ENCODE data around the gene MTHFSD. TPM values are rescaled to one million over a fixed set of nuclear protein-coding genes. Genes with fewer than 3 reads are reported as not detected.

MTHFSD gene
- polyA plus RNA-seq, 4 donors = 25.1 to 30.2 (median 26.7) TPM

DNA sequence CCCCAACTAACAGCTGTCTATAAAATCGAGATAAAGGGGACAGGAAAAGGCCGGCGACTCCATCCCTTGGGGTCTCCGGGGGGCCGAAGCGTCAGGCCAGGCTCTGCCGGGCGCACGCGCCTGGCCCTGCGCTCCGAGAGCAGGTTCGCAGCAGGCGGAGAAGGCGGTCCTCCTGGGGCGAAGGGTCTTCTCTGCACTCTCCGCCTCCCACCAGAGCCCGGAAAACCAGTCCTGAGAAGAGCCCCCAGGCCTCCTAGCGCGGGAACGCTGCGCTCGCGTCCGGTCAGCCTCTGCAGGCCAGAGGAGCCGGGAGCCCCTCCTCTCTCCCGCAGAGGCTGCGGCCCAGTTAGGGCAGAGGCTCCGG, 39.6 kb downstream of the MTHFSD start:
- DNase-seq (ENCODE audit: low read depth in 4 of 4, low spot score in 3 of 4) = no peak

DNA sequence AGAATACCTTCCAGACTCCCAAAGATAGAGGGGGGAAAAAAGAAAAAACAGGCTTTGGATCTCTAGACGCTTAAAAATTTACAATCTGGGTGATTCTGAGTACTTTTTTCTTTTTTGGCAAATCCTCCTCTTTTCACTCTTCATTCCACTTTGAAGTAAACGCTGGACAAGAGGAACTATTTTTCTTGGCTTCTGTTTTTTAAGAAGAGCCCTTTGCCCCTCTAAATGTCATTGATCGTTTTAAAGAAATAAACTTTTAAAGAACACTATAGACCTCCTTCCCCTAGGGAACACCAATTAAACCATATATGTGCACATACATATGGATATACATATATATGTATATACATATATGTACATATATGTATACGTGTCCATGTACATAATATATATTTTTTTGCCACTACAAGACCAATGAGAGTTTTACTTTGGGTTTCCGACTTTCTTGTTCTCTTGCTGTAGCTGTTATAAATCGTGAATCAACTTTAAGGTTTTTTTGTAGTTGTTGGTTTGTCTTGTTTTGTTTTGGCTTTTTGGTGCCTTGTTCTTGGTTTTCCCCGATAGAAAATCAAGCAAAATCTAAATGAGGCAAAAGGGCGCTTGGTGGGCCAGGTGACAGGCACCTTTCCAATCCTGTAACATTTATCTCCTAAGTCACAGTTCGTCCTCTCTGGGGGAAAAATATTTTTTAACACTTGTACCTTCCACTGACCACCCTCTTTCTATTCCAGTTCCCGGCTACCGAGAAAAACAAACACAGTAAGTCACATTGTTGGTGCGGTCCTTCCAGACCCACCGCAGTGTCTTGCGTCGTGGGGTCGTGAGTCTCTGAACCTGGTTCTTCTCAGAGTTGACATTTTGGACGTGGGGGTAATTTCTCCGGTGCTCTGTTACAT, 40.3 kb downstream of the MTHFSD start:
- DNase-seq (ENCODE audit: low read depth in 4 of 4, low spot score in 3 of 4) = no peak

DNA sequence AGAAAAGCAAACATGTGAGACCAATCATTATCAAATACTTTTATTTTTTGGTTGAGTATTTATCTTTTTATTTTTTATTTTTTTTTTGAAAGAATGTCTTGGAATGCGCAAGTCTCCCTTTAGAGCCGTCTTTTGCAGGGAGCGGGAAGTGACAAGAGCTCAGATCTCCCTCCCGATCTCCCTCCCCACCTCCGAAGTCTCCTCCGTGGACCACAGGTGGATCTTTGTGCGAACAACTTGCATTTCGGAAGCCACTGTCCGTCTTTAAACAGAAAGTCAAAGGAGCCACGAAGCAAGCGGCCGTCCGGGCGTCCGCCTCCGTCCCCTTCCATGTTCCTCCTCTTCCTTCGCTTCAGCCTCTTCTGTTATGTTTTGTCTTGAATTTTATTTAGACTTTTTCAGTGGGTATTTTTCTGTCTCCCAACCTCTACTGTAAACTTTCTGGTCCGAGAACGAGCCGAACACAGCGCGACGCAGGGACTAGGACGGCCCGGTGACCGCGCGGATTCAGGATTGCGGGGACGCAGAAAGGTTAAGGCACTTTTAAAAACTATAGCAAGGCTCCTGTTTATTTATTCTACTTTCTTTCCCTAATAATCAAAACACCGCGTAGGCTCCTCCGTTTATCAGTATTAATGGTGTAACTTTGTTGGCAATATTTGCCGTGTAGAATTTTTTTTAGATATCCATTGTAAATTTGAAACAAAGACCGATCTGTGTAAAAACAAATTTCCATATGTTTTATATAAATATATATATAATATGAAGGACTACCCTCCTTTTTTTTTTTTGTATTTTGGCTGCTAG, 41.4 kb downstream of the MTHFSD start:
- DNase-seq (ENCODE audit: low read depth in 4 of 4, low spot score in 3 of 4) = no peak

DNA sequence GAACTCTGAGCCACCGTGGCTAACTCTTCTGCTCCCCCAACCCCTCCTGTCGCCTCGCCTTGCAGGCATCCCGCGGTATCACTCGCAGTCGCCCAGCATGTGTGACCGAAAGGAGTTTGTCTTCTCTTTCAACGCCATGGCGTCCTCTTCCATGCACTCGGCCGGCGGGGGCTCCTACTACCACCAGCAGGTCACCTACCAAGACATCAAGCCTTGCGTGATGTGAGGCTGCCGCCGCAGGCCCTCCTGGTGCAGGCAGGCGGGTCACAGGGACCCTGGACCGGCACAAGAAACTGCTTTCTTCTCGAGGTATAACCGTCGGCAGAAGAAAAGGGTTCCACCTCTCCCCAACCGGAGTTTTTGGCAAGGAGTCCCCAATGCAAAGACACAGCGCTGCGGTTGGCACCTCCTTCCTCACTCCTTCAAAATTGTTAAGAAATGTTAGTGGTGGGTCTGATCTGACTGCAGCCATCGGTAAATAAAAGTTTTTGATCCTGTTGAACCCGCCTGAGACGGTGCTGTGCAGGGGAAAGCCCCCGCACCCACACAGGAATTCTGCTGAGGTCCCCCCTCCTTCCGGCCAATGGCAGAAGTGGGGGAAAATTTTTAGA, 42.1 kb downstream of the MTHFSD start:
- DNase-seq (ENCODE audit: low read depth in 4 of 4, low spot score in 3 of 4) = no peak

DNA sequence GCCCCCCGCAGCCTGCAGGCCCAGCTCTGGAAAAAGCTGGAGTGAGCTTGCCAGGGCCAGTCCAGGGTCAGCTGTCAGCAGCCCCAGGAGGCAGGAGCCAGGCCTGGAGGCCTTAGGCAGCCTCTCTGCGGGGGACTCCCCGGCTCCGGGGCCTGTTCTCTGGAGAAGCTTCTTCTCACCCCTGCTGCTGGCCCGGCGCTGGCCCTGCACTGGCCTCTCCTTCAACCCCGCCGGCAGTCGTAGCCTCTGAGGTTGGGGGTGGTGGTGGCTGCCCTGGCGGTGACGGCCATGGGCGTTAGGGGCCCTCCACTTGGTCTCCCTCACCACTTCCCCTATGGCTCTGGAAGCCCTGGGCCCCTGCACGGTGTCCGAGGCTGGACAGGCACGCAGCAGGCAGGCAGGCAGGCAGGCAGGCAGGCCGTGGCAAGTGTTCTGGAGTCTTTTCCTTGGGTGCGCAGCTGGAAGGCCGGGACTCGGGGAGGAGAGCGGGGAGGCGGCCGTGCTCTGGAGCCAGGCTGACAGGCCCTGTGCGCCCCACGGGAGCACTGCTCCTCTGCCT, 42.7 kb downstream of the MTHFSD start:
- no peak for DNase-seq (ENCODE audit: low read depth in 4 of 4, low spot score in 3 of 4)

DNA sequence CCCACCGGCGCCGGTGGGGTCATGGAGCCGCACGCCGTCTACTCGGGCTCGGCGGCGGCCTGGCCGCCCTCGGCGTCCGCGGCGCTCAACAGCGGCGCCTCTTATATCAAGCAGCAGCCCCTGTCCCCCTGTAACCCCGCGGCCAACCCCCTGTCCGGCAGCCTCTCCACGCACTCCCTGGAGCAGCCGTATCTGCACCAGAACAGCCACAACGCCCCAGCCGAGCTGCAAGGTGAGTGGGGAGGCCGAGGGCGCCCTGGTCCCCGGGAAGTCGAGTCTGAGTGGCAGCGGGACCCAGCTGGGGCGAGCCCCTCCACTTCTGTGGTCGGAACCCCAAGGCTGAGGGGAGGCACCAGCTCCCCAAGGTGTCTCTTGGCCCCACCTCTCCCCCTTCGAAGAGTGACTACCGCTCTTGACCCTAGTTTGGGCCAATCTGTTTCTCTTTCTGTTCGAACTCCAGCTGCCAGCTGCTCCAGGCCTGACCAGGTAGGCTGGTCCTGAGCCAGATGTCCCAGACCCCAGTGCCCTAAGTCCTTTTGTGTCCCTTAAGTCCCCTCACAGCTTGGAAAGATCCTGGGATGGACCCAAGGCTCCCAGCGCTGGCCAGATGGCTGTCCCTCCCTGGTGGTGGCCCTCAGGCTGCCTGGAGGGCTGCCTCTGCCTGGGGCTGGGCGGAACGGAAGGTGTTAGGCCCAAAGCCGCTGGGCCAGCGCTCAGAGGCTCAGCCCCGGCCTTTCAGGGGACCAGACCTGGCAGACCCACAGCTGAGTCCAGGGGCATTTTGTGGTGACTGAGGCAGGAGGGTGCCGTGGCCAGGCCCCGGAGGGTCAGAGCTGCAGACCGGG, 43.5 kb downstream of the MTHFSD start:
- DNase-seq (ENCODE audit: low read depth in 4 of 4, low spot score in 3 of 4) = no peak

DNA sequence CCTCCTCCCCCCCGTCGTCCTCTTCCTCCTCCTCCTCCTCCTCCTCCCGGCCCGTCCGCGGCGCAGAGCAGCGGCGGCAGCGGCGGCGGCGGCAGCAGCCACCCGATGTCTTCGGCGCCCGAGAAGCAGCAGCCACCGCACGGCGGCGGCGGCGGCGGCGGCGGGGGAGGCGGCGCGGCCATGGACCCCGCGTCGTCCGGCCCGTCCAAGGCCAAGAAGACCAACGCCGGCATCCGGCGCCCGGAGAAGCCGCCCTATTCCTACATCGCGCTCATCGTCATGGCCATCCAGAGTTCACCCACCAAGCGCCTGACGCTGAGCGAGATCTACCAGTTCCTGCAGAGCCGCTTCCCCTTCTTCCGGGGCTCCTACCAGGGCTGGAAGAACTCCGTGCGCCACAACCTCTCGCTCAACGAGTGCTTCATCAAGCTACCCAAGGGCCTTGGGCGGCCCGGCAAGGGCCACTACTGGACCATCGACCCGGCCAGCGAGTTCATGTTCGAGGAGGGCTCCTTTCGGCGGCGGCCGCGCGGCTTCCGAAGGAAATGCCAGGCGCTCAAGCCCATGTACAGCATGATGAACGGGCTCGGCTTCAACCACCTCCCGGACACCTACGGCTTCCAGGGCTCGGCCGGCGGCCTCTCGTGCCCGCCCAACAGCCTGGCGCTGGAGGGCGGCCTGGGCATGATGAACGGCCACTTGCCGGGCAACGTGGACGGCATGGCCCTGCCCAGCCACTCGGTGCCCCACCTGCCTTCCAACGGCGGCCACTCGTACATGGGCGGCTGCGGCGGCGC, 44.4 kb downstream of the MTHFSD start, which contains the start of gene FOXF1:
TSS of gene FOXF1 (plus strand) at position 63 of the 797 bp plus-strand sequence. CDS start at position 106, 43 bp downstream.
- DNase-seq (ENCODE audit: low read depth in 4 of 4, low spot score in 3 of 4) = no peak

DNA sequence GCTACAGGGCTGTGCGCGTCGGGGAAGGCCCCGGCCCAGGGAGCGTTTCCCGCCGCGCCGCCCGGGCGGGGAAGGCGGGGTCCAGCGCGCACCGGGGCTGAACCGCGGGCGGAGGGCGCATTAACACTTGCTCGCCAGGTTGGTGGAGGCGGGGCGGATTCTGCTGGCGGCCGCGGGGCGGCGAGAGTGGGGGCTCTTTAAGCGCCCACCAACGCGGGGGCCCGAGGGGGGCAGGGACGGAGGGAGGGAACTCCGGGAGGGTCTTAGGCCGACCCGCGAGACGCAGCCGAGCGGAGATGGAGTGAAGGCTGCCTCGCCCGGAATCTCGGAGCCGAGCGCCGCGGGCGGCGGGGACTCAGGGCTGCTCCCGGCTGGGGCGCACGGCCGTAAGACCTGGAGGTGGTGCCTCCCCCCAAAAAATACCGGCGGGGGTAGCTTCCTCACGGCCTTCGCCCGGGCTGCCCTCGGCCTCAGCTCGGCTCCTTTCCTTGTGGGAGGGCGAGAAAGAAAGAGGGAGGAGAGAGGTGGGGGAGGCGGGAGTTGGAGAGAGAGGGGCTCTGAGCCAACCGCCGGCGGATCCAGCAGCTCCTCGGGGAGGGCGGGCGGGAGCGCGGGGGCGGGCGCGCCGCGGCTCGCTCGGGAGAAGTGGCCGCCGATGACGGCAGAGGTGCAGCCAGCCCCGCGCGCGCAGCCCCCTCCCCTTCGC, 45.1 kb downstream of the MTHFSD start:
- no peak for DNase-seq (ENCODE audit: low read depth in 4 of 4, low spot score in 3 of 4)

DNA sequence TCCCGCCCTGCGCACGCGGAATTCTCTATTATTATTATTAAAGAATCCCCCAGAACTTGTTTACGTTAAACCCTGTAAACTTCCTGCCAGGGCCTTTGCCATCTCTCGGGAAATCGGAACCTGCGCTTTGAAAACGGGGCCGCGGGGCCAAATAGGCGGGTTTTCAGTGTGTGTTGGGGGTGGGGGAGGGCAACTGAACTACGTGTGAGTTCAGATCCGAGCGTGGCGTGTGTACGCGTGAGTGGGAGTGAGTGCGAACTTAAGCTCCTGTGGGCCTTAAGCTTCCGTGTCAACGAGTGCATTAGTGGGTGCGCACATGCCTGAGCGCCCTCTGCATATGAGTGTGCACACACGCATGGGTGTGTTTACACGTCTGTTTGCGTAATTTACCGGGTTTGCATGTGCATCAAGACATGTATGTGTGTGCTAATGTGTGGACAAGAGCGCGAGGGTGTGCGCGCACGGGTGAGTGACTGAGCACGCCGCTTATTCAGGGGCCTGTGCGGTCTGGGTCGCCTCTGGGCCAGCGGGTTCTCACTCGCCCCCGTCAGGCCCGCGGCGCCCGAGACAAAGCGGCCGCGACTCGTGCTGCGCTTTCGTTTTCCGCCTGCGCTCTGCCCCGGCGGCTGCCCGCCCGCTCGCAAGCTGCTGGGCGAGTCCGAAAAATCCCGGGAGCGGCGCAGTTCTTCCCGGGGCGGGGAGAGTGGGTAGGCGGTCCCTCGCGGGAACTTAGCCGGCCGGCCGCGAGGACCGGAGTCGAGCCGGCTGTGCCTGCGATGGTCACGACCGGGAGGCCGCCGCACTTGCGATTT, 45.9 kb downstream of the MTHFSD start:
- no peak for DNase-seq (ENCODE audit: low read depth in 4 of 4, low spot score in 3 of 4)

DNA sequence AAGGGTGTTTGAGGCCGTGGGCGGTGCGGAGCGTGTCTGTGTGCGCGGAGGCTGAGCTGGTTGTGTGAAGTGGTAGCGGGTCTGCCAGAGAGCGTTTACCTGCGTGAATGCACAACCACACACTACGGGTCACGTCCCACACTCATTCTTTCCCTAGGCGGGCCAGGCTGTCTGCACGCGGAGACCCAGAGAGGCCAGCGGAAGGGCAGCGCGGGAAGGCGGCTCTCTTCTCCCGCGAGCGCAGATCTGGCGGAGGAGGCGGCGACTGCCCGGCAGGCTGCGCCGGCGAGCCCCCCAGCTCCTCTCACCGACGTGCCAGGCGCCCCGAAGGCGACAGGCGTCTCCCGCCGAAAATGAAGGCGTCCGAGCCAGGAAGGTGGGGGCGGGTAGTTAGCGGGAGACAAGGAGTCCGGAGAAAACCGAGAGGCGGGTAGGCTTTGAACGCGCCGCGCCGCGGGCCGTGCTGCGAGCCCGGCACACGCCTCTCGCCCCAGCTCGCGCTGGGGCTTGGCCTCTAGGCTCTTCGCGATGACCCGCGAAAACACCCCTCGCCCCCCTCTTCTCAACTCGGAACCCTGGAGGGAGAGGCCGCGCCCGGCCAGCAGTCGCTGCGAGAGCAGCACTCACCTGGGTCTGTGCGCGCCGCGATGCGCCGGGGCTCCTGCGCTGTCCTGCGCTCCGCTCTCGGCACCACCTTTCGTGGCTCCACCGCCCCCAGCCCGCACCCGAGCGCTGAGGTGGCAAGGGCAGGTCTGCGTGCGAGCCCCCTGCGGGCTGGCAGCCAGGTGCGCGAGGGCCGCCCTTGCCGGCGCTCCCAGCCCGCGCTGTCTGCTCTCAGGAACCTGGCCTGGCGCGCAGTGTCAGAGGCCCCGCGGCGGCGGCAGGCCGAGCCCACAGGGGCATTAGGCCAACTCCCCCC, 46.7 kb downstream of the MTHFSD start:
- no peak for DNase-seq (ENCODE audit: low read depth in 4 of 4, low spot score in 3 of 4)

DNA sequence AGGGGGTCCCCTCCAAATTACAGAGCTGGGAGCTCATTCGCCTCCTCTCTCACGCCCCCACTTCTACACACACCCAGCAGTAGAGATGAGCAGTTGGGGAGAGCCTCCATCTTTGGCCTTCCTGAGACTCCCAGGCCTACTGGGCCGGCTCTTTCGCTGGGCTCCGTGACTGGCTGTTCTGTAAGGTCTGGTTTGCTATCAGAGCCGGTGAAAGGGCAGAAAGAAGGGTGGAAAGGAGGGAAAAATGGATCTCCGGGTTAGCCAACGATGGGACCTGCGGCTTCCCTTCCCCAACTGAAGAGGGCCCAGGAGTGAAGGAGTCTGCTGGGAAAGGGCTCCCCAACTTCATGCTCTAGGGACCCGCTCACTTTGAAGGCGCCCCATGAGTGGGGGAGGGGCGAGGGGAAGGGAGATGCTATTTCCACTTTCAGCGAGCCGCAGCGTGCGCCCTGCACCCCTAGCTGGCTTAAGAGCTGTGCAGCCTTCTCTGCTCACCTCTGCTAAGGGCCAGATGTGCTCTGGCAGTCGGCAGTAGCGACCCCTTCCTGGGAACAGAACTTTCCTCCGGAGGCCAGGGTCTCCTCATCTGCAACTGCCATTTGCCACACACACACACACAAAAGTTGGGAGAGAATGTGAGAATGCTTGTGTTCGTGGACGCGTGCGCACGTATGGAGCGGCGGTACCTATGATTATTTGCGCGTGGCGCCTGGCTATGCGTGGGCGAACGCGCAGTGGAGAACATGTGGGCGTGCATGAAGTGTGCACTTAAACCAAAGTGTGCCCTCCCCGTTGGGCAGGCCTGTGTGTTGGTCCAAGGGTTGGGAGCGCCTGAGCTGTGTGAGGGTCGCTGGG, 47.6 kb downstream of the MTHFSD start:
- no peak for DNase-seq (ENCODE audit: low read depth in 4 of 4, low spot score in 3 of 4)

DNA sequence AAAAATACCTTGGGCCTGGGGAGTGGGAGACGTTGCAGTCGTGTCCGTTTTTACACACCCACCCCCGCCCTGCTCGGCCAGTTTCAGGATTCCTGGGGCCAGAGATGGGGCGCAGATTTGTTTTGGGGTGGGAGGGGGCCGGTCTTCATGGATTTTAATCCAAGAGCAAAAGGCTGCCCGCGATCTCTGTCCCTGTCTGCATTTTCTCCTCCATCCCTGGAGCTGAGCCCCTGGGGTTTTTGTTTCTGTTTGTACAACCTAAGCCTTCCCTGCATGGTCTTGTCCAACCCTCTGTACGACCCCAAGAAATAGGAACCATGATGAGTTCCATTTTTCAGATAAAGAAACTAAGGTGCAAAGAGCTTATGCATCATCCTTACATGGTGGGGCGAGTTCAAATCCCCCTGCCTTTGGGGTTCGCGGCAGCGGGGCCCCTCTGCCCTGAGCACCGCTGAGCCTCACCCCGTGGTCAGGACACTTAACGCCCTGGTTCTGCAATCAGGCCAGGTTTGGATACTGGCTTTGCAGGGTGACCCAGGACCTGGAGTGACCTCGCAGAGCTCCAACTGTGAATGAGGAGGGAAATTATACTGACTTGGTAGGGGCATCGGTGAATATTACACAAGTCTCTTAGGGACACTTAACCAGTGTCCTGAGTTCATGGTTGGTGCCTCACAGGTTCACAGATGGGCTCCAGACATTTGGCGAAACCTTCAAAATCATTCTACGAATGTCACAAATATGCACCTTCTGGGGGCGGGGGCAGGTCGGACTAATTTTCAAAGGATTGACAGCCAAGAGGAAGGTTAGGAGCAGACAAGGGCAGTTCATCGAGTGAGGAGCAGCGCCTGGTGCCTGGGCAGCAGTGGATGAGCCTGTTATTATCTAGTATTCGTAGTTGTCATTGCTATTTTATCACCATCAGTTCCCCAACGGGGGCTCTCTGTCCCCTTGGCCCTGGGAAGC, 48.9 kb downstream of the MTHFSD start:
- DNase-seq (ENCODE audit: low read depth in 4 of 4, low spot score in 3 of 4) = no peak

DNA sequence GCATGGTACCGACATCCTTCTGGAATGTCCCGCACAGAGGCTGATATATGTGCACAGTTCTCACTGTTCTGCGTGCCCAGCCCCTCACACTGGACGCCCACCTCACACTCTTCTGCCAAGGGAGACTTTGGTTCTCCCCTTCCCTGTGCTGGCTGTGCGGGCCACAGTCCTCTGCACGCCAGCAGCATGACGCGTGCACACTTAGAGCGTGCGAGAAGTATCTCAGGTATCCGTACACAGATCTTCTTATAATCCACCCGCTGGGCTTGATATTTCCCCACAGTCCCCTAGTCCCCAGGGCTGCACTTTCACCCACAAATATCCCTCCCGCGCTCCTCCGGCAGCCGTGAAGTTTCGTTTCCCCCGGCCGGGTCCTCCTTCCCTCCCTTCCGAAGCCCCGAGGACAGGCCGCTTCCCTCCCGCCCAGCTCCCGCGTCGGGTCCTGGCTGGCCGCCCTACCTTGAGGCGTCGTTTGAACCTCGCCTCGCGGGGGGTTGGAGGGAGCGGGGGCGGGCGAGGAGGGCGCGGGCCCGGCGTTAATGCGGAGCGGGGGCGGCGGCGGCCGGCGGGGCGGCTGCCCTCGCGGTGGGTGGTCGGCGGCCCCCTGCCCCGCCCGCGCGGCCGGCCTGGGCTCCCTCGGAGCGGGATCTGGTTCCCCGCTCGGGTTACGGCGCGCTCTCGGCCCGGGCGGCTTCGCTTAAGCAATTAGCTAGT, 49.7 kb downstream of the MTHFSD start:
- DNase-seq (ENCODE audit: low read depth in 4 of 4, low spot score in 3 of 4) = no peak

All from right renal pelvis (tissue), 4 donors.